Measurements from ENCODE around the gene DIAPH2. TPM values are rescaled to one million over a fixed set of nuclear protein-coding genes. Genes with fewer than 3 reads are reported as not detected.
A peak's percentile ranks its signal among the peaks of the same experiment; 100 is the strongest.
"Not testable (repeated sequence)": the region's sequence is repeated elsewhere in the genome, so short reads cannot be mapped to it uniquely, and the experiment has no call there.

The DIAPH2 gene
- total RNA-seq, 8 experiments from 2014 or later: 2.6 to 12.7 (median 3.9) TPM

DNA sequence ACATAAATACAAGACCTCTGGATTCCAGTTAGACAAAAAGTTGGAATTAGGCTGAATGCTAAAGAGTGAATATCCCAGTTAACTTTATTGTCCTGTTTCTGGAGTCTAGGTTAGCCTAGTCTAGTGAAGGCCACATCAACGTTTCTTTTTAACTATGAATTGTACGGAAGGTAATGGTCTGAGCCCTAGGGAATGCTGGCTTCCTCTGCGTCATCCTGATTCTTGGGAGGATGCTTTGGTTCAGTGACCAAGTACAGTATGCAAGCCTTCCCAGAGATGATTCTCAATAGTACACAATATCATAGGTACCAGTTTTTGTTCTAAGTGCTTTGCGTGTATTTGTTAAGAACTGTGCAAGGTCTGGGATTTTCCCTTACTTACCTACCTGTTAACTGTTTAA is 11.8 kb downstream of the DIAPH2 start:
- in situ Hi-C loops (cut with MboI; ENCODE audit: low pct_unique_long_range_greater_than_20kb in 2 of 9, low sequenced_read_pairs in 9 of 9, unreplicated experiment in 9 of 9): no loop called here
- Histone ChIP-seq H3K4me1 (replicated peaks in 1 of 2) (no peaks in the 10 kb centered on the region), H3K27ac (no peak overlapping the region), H3K4me3 (no peak overlapping the region)
- WGBS, 10 experiments: 70 to 100% (median 91%) methylated on average over 1 to 4 of the region's 4 CpGs; no CpG with 5 or more reads in 4 of the 10 experiments
- no peak for ATAC-seq (replicated peaks in 6 of 8)

DNA sequence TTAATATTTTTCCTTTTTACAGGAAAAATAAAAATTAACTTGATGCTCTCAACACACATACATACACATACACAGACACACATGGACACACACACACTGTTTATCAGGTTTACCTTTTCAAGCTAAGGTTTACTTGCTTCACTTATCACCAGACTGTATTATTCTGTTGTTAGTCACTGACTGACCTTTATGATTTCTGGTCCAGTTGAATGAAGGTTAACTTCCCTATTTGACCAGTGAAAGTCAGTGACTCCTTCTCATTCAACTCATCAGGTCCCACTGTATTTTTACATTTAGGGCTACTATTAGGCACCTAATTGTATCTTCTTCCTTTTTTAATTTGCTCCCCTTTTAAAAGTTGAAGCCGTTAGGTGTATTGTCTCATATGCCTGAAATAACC is 16.0 kb downstream of the DIAPH2 start:
- 22 to 100% (median 71%) methylated on average over 1 of the region's 1 CpG; no CpG with 5 or more reads in 6 of the 10 experiments for WGBS, 10 experiments
- H3K4me1 ChIP-seq (replicated peaks in 1 of 2): no peaks in the 10 kb centered on the region
- ATAC-seq (replicated peaks in 6 of 8): no peak
- in situ Hi-C loops (cut with MboI; ENCODE audit: low pct_unique_long_range_greater_than_20kb in 2 of 9, low sequenced_read_pairs in 9 of 9, unreplicated experiment in 9 of 9): no loop called here
- no peak overlapping the region for H3K4me3 ChIP-seq
- H3K27ac ChIP-seq: no peak overlapping the region

DNA sequence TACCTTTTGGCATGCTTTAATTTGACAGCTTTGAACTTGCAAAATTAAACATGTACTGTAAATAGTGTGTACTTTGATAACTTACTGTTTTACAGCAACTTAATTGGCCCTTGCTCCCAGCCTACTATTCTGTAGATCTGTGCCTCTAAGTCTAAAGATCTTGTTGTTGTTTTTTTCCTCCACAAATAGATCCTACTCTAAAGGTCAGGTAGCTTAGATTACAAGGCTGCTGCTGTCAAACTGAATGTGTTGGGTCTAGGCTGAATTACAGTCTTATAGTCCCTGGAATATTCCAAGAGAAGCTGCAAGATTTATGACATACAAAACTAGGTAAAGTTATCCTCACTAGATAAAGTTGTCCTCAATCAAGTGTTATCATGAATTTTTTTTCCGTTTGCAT is 18.7 kb downstream of the DIAPH2 start:
- no peak overlapping the region for H3K27ac ChIP-seq
- no peak for ATAC-seq (replicated peaks in 6 of 8)
- peaks cover 0 to 5% of the 10 kb centered on the region in 2 donors for H3K4me1 ChIP-seq (replicated peaks in 1 of 2)
- WGBS, 10 experiments: 0 to 100% (median 50%) methylated on average over 1 of the region's 1 CpG; no CpG with 5 or more reads in 5 of the 10 experiments
- H3K4me3 ChIP-seq: no peak overlapping the region
- in situ Hi-C loops (cut with MboI; ENCODE audit: low pct_unique_long_range_greater_than_20kb in 2 of 9, low sequenced_read_pairs in 9 of 9, unreplicated experiment in 9 of 9): no loop called here

DNA sequence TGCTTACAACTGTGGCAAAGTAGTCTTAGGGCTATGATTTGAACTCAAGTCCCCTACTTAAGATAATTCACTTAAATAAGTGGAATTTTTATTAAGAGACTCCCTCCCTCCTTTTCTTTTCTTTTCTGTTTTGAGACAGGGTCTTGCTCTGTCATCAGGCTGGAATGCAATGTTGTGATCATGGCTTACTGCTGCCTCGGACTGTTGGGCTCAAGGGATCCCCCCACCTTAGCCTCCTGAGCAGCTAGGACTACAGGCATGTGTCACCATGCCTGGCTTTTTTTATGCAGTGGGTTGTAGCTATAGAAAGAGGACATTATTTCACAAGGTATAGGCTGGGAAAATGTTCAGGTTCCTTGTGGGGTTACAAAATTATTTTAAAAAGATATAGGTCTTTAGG is 19.2 kb downstream of the DIAPH2 start:
- H3K4me3 ChIP-seq: no peak overlapping the region
- in situ Hi-C loops (cut with MboI; ENCODE audit: low pct_unique_long_range_greater_than_20kb in 2 of 9, low sequenced_read_pairs in 9 of 9, unreplicated experiment in 9 of 9): no loop called here
- H3K27ac ChIP-seq: no peak overlapping the region
- no peak for ATAC-seq (replicated peaks in 6 of 8)
- WGBS, 10 experiments: 17 to 50% (median 40%) methylated on average over 1 of the region's 1 CpG; no CpG with 5 or more reads in 7 of the 10 experiments
- peaks cover 0 to 5% of the 10 kb centered on the region in 2 donors for H3K4me1 ChIP-seq (replicated peaks in 1 of 2)

DNA sequence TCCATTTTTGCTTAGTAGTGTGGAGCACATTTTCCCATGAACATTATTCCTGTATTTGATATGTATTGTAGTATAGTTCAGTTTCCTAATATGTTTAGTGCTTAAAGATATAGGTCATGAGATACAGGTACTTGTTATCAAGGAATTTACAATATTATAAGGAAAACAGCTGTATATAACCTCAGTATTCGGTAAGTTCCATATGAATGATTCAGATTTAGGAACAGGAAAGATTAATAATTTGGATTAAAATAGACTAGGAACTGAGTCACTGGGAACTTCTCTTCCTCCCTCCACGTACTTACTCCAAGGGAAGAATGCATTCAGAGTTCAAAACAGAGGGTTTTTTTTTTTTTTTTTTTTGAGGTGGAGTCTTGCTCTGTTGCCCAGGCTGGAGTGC is 20.0 kb downstream of the DIAPH2 start:
- peaks cover 0 to 5% of the 10 kb centered on the region in 2 donors for H3K4me1 ChIP-seq (replicated peaks in 1 of 2)
- no peak overlapping the region for H3K27ac ChIP-seq
- in situ Hi-C loops (cut with MboI; ENCODE audit: low pct_unique_long_range_greater_than_20kb in 2 of 9, low sequenced_read_pairs in 9 of 9, unreplicated experiment in 9 of 9): no loop called here
- ATAC-seq (replicated peaks in 6 of 8): no peak
- WGBS, 10 experiments: 55 to 100% (median 57%) methylated on average over 1 to 2 of the region's 2 CpGs; no CpG with 5 or more reads in 7 of the 10 experiments
- H3K4me3 ChIP-seq: no peak overlapping the region

DNA sequence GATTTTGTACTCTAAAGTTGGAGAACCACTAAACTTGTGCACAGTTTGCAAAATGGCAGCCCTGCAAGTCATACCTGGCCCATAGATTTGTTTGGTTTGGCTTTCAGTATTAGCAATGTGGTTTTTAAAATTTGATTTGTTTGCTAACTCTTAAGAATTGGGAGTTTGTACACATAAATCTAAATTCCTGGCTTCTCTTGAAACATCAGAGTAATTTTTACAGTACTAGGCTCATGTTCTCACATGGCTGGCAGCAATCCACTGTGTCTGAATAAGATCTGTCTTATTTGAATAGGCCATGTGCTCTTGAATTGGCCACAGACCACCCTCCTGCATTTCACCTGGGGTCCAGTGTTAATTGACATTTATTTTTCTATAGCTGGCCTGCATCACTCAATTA is 21.3 kb downstream of the DIAPH2 start:
- Histone ChIP-seq H3K4me1 (replicated peaks in 1 of 2) (peaks cover 0 to 5% of the 10 kb centered on the region in 2 donors), H3K27ac (no peak overlapping the region), H3K4me3 (no peak overlapping the region)
- no peak for ATAC-seq (replicated peaks in 6 of 8)
- in situ Hi-C loops (cut with MboI; ENCODE audit: low pct_unique_long_range_greater_than_20kb in 2 of 9, low sequenced_read_pairs in 9 of 9, unreplicated experiment in 9 of 9): no loop called here

DNA sequence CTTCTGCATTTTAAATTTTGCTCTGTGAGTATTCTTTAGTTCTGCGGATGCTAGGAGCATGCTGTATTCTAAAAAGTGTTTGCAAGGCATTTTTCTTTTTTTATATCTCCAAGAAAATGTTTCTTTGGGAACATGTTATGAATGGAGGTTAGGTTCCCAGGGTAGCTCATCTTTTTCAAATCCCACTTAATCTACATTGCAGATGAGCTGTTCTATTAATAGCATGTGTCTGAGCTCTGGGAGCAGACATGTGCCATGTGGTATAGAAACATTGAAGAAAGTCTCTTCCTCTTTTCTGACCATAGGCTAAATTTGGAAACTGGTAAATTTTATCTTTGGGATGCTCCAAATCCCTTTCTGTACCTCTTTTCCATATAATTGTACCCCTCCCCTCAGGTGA is 23.2 kb downstream of the DIAPH2 start:
- ATAC-seq (replicated peaks in 6 of 8): peak; percentile 61 to 99 (median 75)
- H3K4me1 ChIP-seq (replicated peaks in 1 of 2): peaks cover 0 to 5% of the 10 kb centered on the region in 2 donors
- in situ Hi-C loops (cut with MboI; ENCODE audit: low pct_unique_long_range_greater_than_20kb in 2 of 9, low sequenced_read_pairs in 9 of 9, unreplicated experiment in 9 of 9): no loop called here
- WGBS, 10 experiments: 0 to 71% (median 17%) methylated on average over 1 of the region's 1 CpG; no CpG with 5 or more reads in 7 of the 10 experiments
- H3K27ac ChIP-seq: no peak overlapping the region
- no peak overlapping the region for H3K4me3 ChIP-seq

DNA sequence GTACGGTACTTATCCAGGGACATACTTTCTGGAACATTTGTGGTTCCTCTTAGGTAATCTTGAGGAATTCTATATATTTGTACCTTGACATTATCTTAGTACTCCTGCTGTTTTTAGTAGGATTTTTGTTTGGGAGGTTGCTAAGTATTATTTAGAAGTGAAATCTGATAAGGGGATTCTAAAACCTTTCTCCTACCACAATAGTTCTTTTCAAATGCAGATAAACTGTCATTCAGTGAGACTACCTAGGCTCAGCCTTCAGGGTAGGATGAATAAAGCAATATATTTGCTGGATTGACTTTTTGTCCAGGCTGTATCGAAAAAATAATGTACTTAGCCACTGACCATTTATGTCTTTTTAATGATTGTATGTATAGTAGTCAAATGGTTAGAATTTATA is 25.4 kb downstream of the DIAPH2 start:
- 29 to 100% (median 63%) methylated on average over 1 to 2 of the region's 2 CpGs; no CpG with 5 or more reads in 5 of the 10 experiments for whole genome bisulfite sequencing, 10 experiments
- H3K27ac ChIP-seq: no peak overlapping the region
- no peak overlapping the region for H3K4me3 ChIP-seq
- peaks cover 0 to 5% of the 10 kb centered on the region in 2 donors for H3K4me1 ChIP-seq (replicated peaks in 1 of 2)
- in situ Hi-C loops (cut with MboI; ENCODE audit: low pct_unique_long_range_greater_than_20kb in 2 of 9, low sequenced_read_pairs in 9 of 9, unreplicated experiment in 9 of 9): no loop called here
- no peak for ATAC-seq (replicated peaks in 6 of 8)

DNA sequence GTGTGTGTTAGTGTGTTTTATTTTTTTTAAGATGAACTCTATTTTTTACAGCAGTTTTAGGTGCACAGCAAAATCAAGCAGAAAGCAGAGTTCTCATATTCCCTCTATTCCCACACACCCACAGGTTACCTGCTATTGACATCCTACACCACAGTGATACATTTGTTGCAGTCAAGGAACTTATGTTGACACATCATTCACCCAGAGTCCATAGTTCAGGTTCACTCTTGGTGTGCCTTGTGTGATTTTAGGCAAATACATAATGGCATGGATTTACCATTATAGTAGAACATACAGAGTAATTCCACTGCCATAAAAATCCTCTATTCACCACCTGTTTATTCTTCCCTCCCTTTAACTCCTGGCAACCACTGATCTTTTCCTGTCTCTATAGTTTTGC is 28.7 kb downstream of the DIAPH2 start:
- no peak for ATAC-seq (replicated peaks in 6 of 8)

DNA sequence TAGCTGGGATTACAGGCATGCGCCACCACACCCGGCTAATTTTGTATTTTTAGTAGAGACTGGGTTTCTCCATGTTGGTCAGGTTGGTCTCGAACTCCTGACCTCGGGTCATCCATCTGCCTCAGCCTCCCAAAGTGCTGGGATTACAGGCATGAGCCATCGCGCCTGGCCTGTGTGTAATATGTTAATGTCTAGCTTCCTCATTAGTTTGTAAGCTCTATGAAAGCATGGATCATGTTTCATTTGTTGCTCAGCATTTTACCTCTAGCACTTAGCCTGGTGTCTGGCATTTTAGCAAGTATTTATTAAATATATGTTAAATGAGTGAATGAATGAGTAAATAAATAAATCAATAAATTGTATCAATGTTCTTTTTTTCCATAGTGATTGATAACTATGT is 29.8 kb downstream of the DIAPH2 start:
- H3K4me3 ChIP-seq; H3K27ac ChIP-seq; H3K4me1 ChIP-seq (replicated peaks in 1 of 2); in situ Hi-C loops (cut with MboI; ENCODE audit: low pct_unique_long_range_greater_than_20kb in 2 of 9, low sequenced_read_pairs in 9 of 9, unreplicated experiment in 9 of 9): not testable (repeated sequence)
- peak in 3 of 8 experiments; percentile 52 to 75 (median 67) for ATAC-seq (replicated peaks in 6 of 8)
- 20 to 100% (median 71%) methylated on average over 1 to 6 of the region's 6 CpGs; no CpG with 5 or more reads in 5 of the 10 experiments for WGBS, 10 experiments

More for the DNA sequence above, 28.7 kb downstream of the DIAPH2 start:
- no peak overlapping the region for H3K4me3 ChIP-seq
- no peaks in the 10 kb centered on the region for H3K4me1 ChIP-seq (replicated peaks in 1 of 2)
- no peak overlapping the region for H3K27ac ChIP-seq
- in situ Hi-C loops (cut with MboI; ENCODE audit: low pct_unique_long_range_greater_than_20kb in 2 of 9, low sequenced_read_pairs in 9 of 9, unreplicated experiment in 9 of 9): no loop called here

DNA sequence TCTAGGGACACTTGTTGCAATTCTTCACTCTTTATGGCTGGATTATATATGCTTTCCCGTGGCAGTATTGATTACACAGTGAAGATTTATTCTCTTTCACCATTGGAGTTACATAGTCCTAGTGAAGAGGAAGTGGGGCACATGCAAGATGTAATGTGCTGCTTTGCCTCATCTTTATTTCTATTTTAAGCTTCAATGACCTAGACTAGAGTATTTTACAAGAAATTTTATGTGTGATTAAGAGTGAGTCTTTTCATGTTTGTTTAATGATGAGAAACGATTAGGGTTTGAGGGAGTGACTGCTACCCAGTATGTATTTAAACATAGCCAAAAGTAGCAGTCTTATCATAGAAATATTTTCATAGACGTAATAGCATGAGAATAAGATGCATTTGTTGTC is 30.8 kb downstream of the DIAPH2 start:
- Histone ChIP-seq H3K4me3 (no peak overlapping the region), H3K27ac (no peak overlapping the region), H3K4me1 (replicated peaks in 1 of 2) (no peaks in the 10 kb centered on the region)
- 0 to 80% (median 57%) methylated on average over 1 to 3 of the region's 3 CpGs; no CpG with 5 or more reads in 3 of the 10 experiments for WGBS, 10 experiments
- peak in 3 of 8 experiments; percentile 24 to 68 (median 42) for ATAC-seq (replicated peaks in 6 of 8)
- in situ Hi-C loops (cut with MboI; ENCODE audit: low pct_unique_long_range_greater_than_20kb in 2 of 9, low sequenced_read_pairs in 9 of 9, unreplicated experiment in 9 of 9): no loop called here

DNA sequence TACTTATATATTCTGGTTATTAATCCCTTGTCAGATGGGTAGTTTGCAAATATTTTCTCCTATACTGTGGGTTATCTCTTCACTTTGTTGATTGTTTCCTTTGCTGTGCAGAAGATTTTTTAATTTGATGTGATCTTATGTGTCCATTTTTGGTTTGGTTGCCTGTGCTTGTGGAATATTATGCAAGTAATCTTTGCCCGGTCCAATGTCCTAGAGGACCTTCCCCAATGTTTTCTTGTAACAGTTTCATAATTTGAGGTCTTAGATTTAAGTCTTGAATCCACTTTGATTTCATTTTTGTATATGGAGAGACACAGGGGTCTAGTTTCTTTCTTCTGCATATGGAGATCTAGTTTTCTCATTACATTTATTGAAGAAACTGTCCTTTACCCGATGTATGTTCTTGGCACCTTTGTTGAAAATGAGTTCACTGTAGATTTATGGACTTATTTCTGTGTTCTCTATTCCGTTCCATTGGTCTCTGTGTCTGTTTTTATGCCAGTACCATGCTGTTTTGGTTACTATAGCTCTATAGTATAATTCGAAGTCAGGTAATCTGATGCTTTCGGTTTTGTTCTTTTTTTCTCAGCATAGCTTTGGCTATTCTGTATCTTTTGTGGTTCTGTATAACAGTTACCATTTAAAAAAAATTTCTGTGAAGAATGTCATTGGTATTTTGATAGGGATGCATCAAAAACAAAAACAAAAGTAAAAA is 34.7 kb downstream of the DIAPH2 start:
- in situ Hi-C loops (cut with MboI; ENCODE audit: low pct_unique_long_range_greater_than_20kb in 2 of 9, low sequenced_read_pairs in 9 of 9, unreplicated experiment in 9 of 9): no loop called here
- WGBS, 10 experiments: 53 to 100% (median 100%) methylated on average over 1 to 5 of the region's 5 CpGs; no CpG with 5 or more reads in 1 of the 10 experiments

DNA sequence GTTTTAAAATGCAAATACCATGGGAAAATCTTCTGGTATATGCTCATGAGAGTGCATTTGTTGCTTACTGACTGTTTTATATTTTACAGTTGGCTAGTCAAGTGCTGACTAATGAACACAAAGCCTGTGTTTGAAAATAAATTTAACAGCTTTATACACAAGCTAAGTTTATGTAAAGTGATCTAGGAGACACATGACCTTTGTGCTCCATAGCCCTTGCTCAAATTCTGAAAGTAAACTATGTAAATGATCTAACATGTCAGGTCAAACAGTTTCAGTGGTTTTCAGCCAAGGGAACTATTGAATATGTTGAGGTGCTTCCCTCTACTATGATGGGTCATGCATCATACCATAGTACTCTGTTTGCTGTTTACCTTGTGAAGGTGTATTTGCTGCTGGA is 36.7 kb downstream of the DIAPH2 start:
- no peak overlapping the region for H3K4me3 ChIP-seq
- ATAC-seq (replicated peaks in 6 of 8): peak in 3 of 8 experiments; percentile 60 to 90 (median 74)
- in situ Hi-C loops (cut with MboI; ENCODE audit: low pct_unique_long_range_greater_than_20kb in 2 of 9, low sequenced_read_pairs in 9 of 9, unreplicated experiment in 9 of 9): no loop called here
- no peaks in the 10 kb centered on the region for H3K4me1 ChIP-seq (replicated peaks in 1 of 2)
- H3K27ac ChIP-seq: no peak overlapping the region

More for the DNA sequence above, 34.7 kb downstream of the DIAPH2 start:
- no peak for ATAC-seq (replicated peaks in 6 of 8)
- Histone ChIP-seq H3K4me1 (replicated peaks in 1 of 2) (no peaks in the 10 kb centered on the region), H3K27ac (no peak overlapping the region), H3K4me3 (no peak overlapping the region)

DNA sequence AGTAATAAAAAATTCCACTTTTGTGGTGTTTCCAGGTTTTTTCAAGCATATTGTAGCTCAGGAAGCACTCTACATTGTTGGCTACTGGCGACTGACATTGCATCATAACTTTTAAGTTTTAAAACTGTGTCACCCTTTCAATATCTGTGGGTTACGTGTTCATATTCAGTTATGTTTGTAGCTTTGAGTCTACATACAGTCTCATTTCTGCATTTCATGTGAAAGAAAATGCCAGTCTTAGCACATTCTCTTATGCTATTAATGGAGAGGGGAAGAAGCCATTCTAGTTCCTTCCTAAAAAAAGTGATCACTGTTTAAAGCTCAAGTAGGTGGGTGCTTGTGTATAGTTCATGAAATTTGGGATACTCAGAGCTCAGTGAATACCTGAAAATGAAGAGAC is 38.1 kb downstream of the DIAPH2 start:
- no peaks in the 10 kb centered on the region for H3K4me1 ChIP-seq (replicated peaks in 1 of 2)
- no peak for ATAC-seq (replicated peaks in 6 of 8)
- H3K4me3 ChIP-seq: no peak overlapping the region
- 31 to 100% (median 100%) methylated on average over 1 to 2 of the region's 2 CpGs; no CpG with 5 or more reads in 4 of the 10 experiments for WGBS, 10 experiments
- no peak overlapping the region for H3K27ac ChIP-seq
- in situ Hi-C loops (cut with MboI; ENCODE audit: low pct_unique_long_range_greater_than_20kb in 2 of 9, low sequenced_read_pairs in 9 of 9, unreplicated experiment in 9 of 9): no loop called here
